GM18505 (cell line): ENCODE measurements around the gene MRPS2.

Source experiments
- ATAC-seq: cut with Tn5 transposase; IDR thresholded peaks from one replicate; pipeline ENCODE4 v1.9.1; 2021; ENCODE audit not compliant: unreplicated experiment
- POLR2A ChIP-seq: IDR thresholded peaks from 4 replicates; pipeline ENCODE4 v1.6.1; 2011; ENCODE audit warnings: borderline replicate concordance; ENCODE audit not compliant: insufficient read depth, insufficient read length; ENCODE audit errors: extremely low read depth

The MRPS2 gene

GRCh38 chr9:135473972-135474543 is 26.4 kb upstream of the MRPS2 start:
- ATAC-seq, result no peak
- TF ChIP-seq POLR2A, result no peak

- ATAC-seq, result no peak
- no peak for TF ChIP-seq POLR2A
Measured at GRCh38 chr9:135474915-135475314, 25.6 kb upstream of the MRPS2 start.

GRCh38 chr9:135476561-135477355 is 23.7 kb upstream of the MRPS2 start:
- no peak for ATAC-seq
- no peak for TF ChIP-seq POLR2A

- TF ChIP-seq POLR2A, result no peak
- no peak for ATAC-seq
Measured at GRCh38 chr9:135478191-135478590, 22.3 kb upstream of the MRPS2 start.

GRCh38 chr9:135478829-135479468 is 21.5 kb upstream of the MRPS2 start:
- ATAC-seq, result no peak
- no peak for TF ChIP-seq POLR2A

- no peak for ATAC-seq
- no peak for TF ChIP-seq POLR2A
Measured at GRCh38 chr9:135479469-135480052, 20.9 kb upstream of the MRPS2 start, which contains the start of gene PPP1R26. Gene PPP1R26 (plus strand): TSS chr9:135479782. CDS start chr9:135484511, 4,729 bp downstream.

GRCh38 chr9:135480071-135480939 is 20.2 kb upstream of the MRPS2 start:
- no peak for TF ChIP-seq POLR2A
- ATAC-seq, result no peak

- ATAC-seq, result no peak
- no peak for TF ChIP-seq POLR2A
Measured at GRCh38 chr9:135480940-135481310, 19.6 kb upstream of the MRPS2 start.

GRCh38 chr9:135482015-135482754 is 18.3 kb upstream of the MRPS2 start:
- no peak for ATAC-seq
- no peak for TF ChIP-seq POLR2A

GRCh38 chr9:135484460-135485277 is 15.8 kb upstream of the MRPS2 start:
- TF ChIP-seq POLR2A, result no peak
- ATAC-seq, result no peak

- no peak for TF ChIP-seq POLR2A
- no peak for ATAC-seq
Measured at GRCh38 chr9:135485385-135485784, 15.1 kb upstream of the MRPS2 start.
